HG03521 (cell line): Measurements from ENCODE around the gene SCML2.
"Not testable (repeated sequence)": the region's sequence is repeated elsewhere in the genome, so short reads cannot be mapped to it uniquely, and the experiment has no call there.

ENCODE experiments used
- ATAC-seq: cut with Tn5 transposase; IDR thresholded peaks from one replicate; pipeline ENCODE4 v1.9.1; 2021; ENCODE audit warnings: mild to moderate bottlenecking, moderate library complexity; ENCODE audit not compliant: unreplicated experiment

The SCML2 gene

DNA sequence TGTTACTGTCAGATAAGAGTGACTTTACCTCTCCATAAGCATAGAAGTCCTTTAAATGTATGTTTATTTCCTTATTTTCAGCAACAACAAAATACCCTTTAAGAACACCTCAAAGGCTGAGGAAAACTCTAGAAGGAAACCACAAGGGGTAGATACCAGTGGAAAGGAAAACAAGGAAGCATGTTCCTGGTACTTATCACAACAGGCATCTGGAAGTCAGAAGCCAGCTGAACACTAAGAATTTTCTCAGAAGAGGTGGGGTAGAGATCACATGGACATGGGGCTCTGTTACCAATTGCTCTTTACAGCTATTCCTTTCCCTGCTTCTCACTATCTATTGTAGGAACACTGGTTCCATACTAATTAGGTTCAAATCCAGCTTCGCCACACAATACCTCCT is 82.3 kb downstream of the SCML2 start:
- no peak for ATAC-seq

DNA sequence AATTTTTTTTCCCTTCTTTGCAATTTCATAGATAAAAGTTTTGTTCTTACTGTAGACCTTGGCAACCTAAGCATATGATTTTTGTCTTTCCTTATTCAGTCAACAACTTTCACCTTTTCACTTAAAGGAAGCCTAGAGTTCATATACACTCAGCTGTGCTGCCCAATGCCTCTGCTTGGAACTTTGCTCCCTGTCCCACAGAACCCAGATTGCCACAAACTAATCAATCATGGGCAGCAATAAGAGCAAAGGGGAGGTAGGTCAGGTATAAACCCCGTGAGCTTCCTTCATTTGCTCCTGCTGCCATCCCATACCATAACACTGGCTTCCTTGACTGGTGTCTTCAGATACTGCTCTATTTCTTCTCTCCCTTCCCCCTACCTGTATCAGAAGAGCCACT is 82.8 kb downstream of the SCML2 start:
- no peak for ATAC-seq

DNA sequence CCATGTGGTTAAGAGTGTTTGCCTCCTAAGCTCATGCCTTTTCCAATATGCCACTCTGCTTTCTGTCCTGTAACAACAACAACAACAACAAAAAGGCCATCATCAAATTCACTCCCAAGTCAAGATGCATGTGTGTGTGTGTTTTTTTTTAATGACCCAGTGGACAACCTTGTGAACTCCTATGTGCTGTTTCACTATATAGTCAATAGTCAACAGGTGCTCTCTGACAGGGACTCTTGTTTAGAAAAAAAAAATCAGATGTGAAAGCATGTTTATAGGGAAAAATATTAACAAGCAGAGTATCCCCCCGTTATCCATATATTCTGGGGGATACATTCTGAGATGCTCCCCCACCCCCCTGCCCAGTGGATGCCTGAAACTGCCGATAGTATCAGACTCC is 83.2 kb downstream of the SCML2 start:
- no peak for ATAC-seq

DNA sequence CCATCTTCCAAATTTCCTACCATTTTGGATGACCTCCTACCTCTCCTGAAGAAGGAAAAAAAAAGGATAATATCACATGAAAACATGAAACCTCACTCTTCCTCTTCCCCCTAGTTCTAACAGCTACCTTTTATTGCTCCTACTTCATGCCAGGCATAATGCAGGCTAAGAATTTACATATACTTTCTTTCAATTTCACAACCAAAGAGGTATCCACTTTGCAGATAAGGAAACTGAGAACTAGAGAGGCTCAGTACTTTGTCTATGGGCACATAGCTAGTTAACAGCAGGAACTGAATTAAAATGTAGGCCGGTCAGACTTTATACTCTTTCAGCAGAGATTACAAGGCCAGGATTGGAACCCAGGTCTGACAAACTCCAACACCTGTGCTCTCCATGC is 99.4 kb downstream of the SCML2 start:
- ATAC-seq = no peak

GRCh38 chrX:18252644-18253359 is 101.7 kb downstream of the SCML2 start:
- ATAC-seq = no peak

GRCh38 chrX:18229646-18230045 is 124.8 kb downstream of the SCML2 start:
- ATAC-seq = not testable (repeated sequence)

- ATAC-seq = no peak
Observed at GRCh38 chrX:18228069-18228468, 126.4 kb downstream of the SCML2 start.

- ATAC-seq = no peak
Observed at GRCh38 chrX:18227458-18227857, 127.0 kb downstream of the SCML2 start.

GRCh38 chrX:18220786-18221185 is 133.7 kb downstream of the SCML2 start, which contains the start of gene BEND2:
TSS of gene BEND2 (minus strand) at chrX:18220886. CDS start at chrX:18220750, 136 bp downstream.
- no peak for ATAC-seq

DNA sequence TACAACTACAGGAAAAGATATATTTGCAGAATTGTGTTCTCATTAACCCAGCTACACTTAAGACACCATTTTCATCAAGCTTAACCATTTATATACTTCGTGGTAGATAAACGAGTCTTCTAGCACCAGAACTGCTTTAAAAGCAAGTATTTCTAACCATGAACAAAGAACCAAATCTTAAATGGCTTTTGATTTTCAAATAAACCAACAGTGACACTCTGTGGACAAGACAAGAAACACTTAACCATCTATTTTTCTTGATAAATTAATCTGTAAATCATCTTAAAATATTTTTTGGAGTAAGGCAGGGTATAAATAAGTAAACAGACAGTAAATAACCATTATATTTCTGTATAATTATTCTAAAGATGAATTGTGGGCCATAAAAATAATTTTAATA is 144.0 kb downstream of the SCML2 start:
- no peak for ATAC-seq

DNA sequence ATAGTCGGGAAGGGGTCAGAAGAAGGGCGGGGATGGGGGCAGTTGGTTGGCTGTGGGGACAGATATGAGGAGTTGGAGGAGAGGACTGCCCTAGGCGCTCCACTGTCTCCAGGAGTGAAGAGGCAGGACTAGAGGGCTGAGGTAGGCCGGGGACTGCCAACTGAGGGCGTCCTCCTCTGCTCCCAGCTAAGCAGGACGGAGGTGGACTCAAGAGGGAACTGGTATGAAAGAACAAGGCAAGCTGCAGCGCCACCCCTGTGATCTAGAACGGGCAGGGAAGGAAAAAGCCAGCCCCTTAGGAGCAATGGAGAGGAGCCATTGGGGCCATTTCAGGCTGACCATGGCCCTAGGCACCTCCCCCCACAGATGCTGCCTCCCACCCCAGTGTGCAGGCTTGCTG is 147.8 kb downstream of the SCML2 start:
- ATAC-seq = no peak

- ATAC-seq = no peak
Observed at GRCh38 chrX:18203631-18204030, 150.9 kb downstream of the SCML2 start.

- no peak for ATAC-seq
Observed at GRCh38 chrX:18194688-18195087, 159.8 kb downstream of the SCML2 start.
